GM12864 (cell line): Measurements from ENCODE around the gene SUPT3H.
"Not testable (repeated sequence)": the region's sequence is repeated elsewhere in the genome, so short reads cannot be mapped to it uniquely, and the experiment has no call there.

Source experiments
- DNase-seq: peaks from one replicate; pipeline ENCODE4 v3.0.0-alpha.2; 2011; ENCODE audit warnings: low read depth
- H3K4me3 ChIP-seq: 2 replicates; pipeline ENCODE4 v1.5.1; 2011; ENCODE audit warnings: mild to moderate bottlenecking, low read depth, low read length, control low read depth
- CTCF ChIP-seq: IDR thresholded peaks from 2 replicates; pipeline ENCODE4 v1.5.1; 2011; ENCODE audit warnings: low read depth, mild to moderate bottlenecking, moderate library complexity, low read length, control low read depth, inconsistent platforms; ENCODE audit errors: missing control alignments

SUPT3H gene

GRCh38 chr6:45184937-45185336 lies 192.8 kb downstream of the SUPT3H start:
- H3K4me3 ChIP-seq = no peak overlapping the region
- TF ChIP-seq CTCF = no peak
- DNase-seq = no peak

- no peak for TF ChIP-seq CTCF
- DNase-seq = no peak
Measured at GRCh38 chr6:45184040-45184439, 193.7 kb downstream of the SUPT3H start.

GRCh38 chr6:45176373-45176772 lies 201.4 kb downstream of the SUPT3H start:
- not testable (repeated sequence) for H3K4me3 ChIP-seq, DNase-seq

More at GRCh38 chr6:45184040-45184439, 193.7 kb downstream of the SUPT3H start:
- H3K4me3 ChIP-seq = no peak overlapping the region

- no peak for TF ChIP-seq CTCF
- H3K4me3 ChIP-seq = no peak overlapping the region
- DNase-seq = no peak
Measured at GRCh38 chr6:45175272-45175671, 202.5 kb downstream of the SUPT3H start.

GRCh38 chr6:45174045-45174444 lies 203.7 kb downstream of the SUPT3H start:
- no peak overlapping the region for H3K4me3 ChIP-seq
- no peak for TF ChIP-seq CTCF
- no peak for DNase-seq

- TF ChIP-seq CTCF = no peak
Measured at GRCh38 chr6:45171380-45171779, 206.4 kb downstream of the SUPT3H start.

GRCh38 chr6:45170309-45170708 lies 207.4 kb downstream of the SUPT3H start:
- TF ChIP-seq CTCF = no peak
- DNase-seq = no peak
- H3K4me3 ChIP-seq = no peak overlapping the region

More at GRCh38 chr6:45171380-45171779, 206.4 kb downstream of the SUPT3H start:
- DNase-seq = no peak
- no peak overlapping the region for H3K4me3 ChIP-seq
